Stimulated activated CD4-positive, alpha-beta T cell treated with anti-CD3 and anti-CD28 coated beads, Interleukin-4, amount 100 ng/mL, for 4 hours (primary cell): ENCODE results near the gene PDC.
"Not testable (repeated sequence)": the region's sequence is repeated elsewhere in the genome, so short reads cannot be mapped to it uniquely, and the experiment has no call there.

Experiments
- DNase-seq, 2 experiments: peaks; one replicate each; pipeline ENCODE4 v3.0.0-alpha.2; 2020

PDC gene

GRCh38 chr1:186465491-186465890 is 4.6 kb upstream of the PDC start:
- not testable (repeated sequence) for DNase-seq

GRCh38 chr1:186463926-186464325 is 3.0 kb upstream of the PDC start:
- no peak for DNase-seq

- no peak for DNase-seq
Measured at GRCh38 chr1:186463511-186463910, 2.6 kb upstream of the PDC start.

GRCh38 chr1:186459161-186459560 is 1.8 kb downstream of the PDC start:
- not testable (repeated sequence) for DNase-seq

- DNase-seq, result no peak
Measured at GRCh38 chr1:186456729-186457255, 4.1 kb downstream of the PDC start.

GRCh38 chr1:186454981-186455380 is 5.9 kb downstream of the PDC start:
- DNase-seq, result no peak

GRCh38 chr1:186446152-186446551 is 14.8 kb downstream of the PDC start:
- DNase-seq, result no peak

GRCh38 chr1:186443638-186444037 is 17.3 kb downstream of the PDC start:
- no peak for DNase-seq

- no peak for DNase-seq
Measured at GRCh38 chr1:186442651-186443375, 18.1 kb downstream of the PDC start.

GRCh38 chr1:186440584-186440983 is 20.3 kb downstream of the PDC start:
- DNase-seq, result no peak

GRCh38 chr1:186438567-186438966 is 22.3 kb downstream of the PDC start:
- DNase-seq, result no peak

GRCh38 chr1:186435336-186435735 is 25.6 kb downstream of the PDC start:
- DNase-seq, result no peak

GRCh38 chr1:186429017-186429416 is 31.9 kb downstream of the PDC start:
- no peak for DNase-seq

GRCh38 chr1:186426118-186426517 is 34.8 kb downstream of the PDC start:
- DNase-seq, result no peak

GRCh38 chr1:186424539-186424938 is 36.4 kb downstream of the PDC start:
- no peak for DNase-seq

- DNase-seq, result no peak
Measured at GRCh38 chr1:186421446-186421845, 39.5 kb downstream of the PDC start.

- no peak for DNase-seq
Measured at GRCh38 chr1:186420923-186421322, 40.0 kb downstream of the PDC start.

- no peak for DNase-seq
Measured at GRCh38 chr1:186420311-186420710, 40.6 kb downstream of the PDC start.

- no peak for DNase-seq
Measured at GRCh38 chr1:186418503-186418902, 42.4 kb downstream of the PDC start.

- no peak for DNase-seq
Measured at GRCh38 chr1:186413319-186413718, 47.6 kb downstream of the PDC start.

- no peak for DNase-seq
Measured at GRCh38 chr1:186409091-186409490, 51.8 kb downstream of the PDC start.

GRCh38 chr1:186404454-186405051 is 56.4 kb downstream of the PDC start:
- DNase-seq, result no peak

- no peak for DNase-seq
Measured at GRCh38 chr1:186403632-186404031, 57.3 kb downstream of the PDC start.

- not testable (repeated sequence) for DNase-seq
Measured at GRCh38 chr1:186401446-186401845, 59.5 kb downstream of the PDC start.
